Stimulated activated CD8-positive, alpha-beta memory T cell treated with anti-CD3 and anti-CD28 coated beads, Interleukin-12 subunit alpha, Interleukin-12 subunit beta, amount 100 ng/mL, for 24 hours (primary cell): ENCODE results near the gene PRKCG.
"Not testable (repeated sequence)": the region's sequence is repeated elsewhere in the genome, so short reads cannot be mapped to it uniquely, and the experiment has no call there.

Source experiments
- DNase-seq: peaks from one replicate; pipeline ENCODE4 v3.0.0-alpha.2; 2020; ENCODE audit errors: extremely low read depth

The PRKCG gene

GRCh38 chr19:53881482-53882390, at the start of gene PRKCG:
TSS of gene PRKCG (plus strand) at chr19:53882197. CDS start at chr19:53882495, 298 bp downstream.
- DNase-seq: no peak

- not testable (repeated sequence) for DNase-seq
Observed at GRCh38 chr19:53832861-53833260, 49.1 kb upstream of the PRKCG start.

GRCh38 chr19:53838446-53838845, 43.6 kb upstream of the PRKCG start:
- DNase-seq: not testable (repeated sequence)

GRCh38 chr19:53840241-53840640, 41.8 kb upstream of the PRKCG start:
- not testable (repeated sequence) for DNase-seq

- DNase-seq: not testable (repeated sequence)
Observed at GRCh38 chr19:53840914-53841313, 41.1 kb upstream of the PRKCG start.

- no peak for DNase-seq
Observed at GRCh38 chr19:53844849-53845246, 37.1 kb upstream of the PRKCG start.

GRCh38 chr19:53847555-53847954, 34.4 kb upstream of the PRKCG start:
- DNase-seq: no peak

- no peak for DNase-seq
Observed at GRCh38 chr19:53849237-53849676, 32.7 kb upstream of the PRKCG start.

GRCh38 chr19:53853707-53854106, 28.3 kb upstream of the PRKCG start:
- no peak for DNase-seq

- no peak for DNase-seq
Observed at GRCh38 chr19:53864308-53864836, 17.6 kb upstream of the PRKCG start.

GRCh38 chr19:53865523-53865917, 16.5 kb upstream of the PRKCG start:
- no peak for DNase-seq

- DNase-seq: no peak
Observed at GRCh38 chr19:53865918-53866864, 15.8 kb upstream of the PRKCG start.

GRCh38 chr19:53866865-53867224, 15.2 kb upstream of the PRKCG start:
- no peak for DNase-seq

GRCh38 chr19:53867225-53868090, 14.5 kb upstream of the PRKCG start, which contains the start of gene MYADM:
TSS of gene MYADM (plus strand) at chr19:53867883. CDS start at chr19:53873530, 5,647 bp downstream.
- DNase-seq: peak; percentile 93

- no peak for DNase-seq
Observed at GRCh38 chr19:53868091-53868891, 13.7 kb upstream of the PRKCG start.

- peak; percentile 59 for DNase-seq
Observed at GRCh38 chr19:53868892-53869804, 12.8 kb upstream of the PRKCG start.

- DNase-seq: not testable (repeated sequence)
Observed at GRCh38 chr19:53869805-53870484, 12.1 kb upstream of the PRKCG start.

- DNase-seq: no peak
Observed at GRCh38 chr19:53870485-53870844, 11.5 kb upstream of the PRKCG start.

- no peak for DNase-seq
Observed at GRCh38 chr19:53871454-53871853, 10.5 kb upstream of the PRKCG start.
